ENCODE measurements around the gene ACTR10.

GRCh38 chr14:58151133-58152013, 48.6 kb upstream of the ACTR10 start:
- TF ChIP-seq, protein P1, sequence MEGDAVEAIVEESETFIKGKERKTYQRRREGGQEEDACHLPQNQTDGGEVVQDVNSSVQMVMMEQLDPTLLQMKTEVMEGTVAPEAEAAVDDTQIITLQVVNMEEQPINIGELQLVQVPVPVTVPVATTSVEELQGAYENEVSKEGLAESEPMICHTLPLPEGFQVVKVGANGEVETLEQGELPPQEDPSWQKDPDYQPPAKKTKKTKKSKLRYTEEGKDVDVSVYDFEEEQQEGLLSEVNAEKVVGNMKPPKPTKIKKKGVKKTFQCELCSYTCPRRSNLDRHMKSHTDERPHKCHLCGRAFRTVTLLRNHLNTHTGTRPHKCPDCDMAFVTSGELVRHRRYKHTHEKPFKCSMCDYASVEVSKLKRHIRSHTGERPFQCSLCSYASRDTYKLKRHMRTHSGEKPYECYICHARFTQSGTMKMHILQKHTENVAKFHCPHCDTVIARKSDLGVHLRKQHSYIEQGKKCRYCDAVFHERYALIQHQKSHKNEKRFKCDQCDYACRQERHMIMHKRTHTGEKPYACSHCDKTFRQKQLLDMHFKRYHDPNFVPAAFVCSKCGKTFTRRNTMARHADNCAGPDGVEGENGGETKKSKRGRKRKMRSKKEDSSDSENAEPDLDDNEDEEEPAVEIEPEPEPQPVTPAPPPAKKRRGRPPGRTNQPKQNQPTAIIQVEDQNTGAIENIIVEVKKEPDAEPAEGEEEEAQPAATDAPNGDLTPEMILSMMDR (IDR thresholded peaks at IDR 0.05 in 8 of 11, conservative IDR thresholded peaks at IDR 0.05 in 3 of 11) = no peak
- TF ChIP-seq POLR2A (IDR thresholded peaks at IDR 0.05) = no peak

Measured in spleen (tissue), 7 donors.